HG03565 (cell line): ENCODE data around the gene RRM1.
A peak's percentile ranks its signal among the peaks of the same experiment; 100 is the strongest.
"Not testable (repeated sequence)": the region's sequence is repeated elsewhere in the genome, so short reads cannot be mapped to it uniquely, and the experiment has no call there.

Experiments used
- ATAC-seq: cut with Tn5 transposase; IDR thresholded peaks from one replicate; pipeline ENCODE4 v1.9.1; 2021; ENCODE audit warnings: mild to moderate bottlenecking, moderate library complexity; ENCODE audit not compliant: unreplicated experiment

The RRM1 gene

DNA sequence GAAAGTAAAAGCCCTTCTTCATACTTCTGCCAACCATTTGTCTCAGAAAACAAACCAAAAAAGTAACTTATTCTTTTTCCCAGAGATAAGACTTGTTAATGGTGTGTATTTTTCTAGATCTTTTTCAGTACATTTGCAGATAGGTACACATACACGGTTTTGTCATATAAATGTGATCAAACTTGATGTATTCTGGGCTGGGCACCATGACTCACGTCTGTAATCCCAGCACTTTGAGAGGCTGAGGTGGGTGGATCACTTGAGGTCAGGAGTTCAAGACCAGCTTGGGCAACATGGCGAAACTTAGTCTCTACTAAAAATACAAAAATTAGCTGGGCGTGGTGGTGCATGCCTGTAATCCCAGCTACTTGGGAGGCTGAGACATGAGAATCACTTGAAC, 35.6 kb downstream of the RRM1 start:
- ATAC-seq: not testable (repeated sequence)

DNA sequence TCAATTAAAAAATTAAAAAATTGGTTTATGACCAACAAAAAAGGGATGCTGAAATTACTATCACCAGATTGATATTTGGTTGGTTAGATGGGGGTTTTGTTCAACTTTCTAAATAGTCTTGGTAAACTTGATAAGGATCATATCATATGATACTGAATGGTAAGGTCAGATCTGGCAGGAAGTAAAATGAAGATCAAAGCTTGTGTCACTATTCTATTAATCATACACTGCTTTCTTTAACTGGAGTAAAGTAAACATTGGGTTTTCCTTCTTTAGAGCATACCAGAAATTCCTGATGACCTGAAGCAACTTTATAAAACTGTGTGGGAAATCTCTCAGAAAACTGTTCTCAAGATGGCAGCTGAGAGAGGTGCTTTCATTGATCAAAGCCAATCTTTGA, 40.2 kb downstream of the RRM1 start:
- no peak for ATAC-seq

- no peak for ATAC-seq
Measured at GRCh38 chr11:4138497-4138896, 43.9 kb downstream of the RRM1 start.

DNA sequence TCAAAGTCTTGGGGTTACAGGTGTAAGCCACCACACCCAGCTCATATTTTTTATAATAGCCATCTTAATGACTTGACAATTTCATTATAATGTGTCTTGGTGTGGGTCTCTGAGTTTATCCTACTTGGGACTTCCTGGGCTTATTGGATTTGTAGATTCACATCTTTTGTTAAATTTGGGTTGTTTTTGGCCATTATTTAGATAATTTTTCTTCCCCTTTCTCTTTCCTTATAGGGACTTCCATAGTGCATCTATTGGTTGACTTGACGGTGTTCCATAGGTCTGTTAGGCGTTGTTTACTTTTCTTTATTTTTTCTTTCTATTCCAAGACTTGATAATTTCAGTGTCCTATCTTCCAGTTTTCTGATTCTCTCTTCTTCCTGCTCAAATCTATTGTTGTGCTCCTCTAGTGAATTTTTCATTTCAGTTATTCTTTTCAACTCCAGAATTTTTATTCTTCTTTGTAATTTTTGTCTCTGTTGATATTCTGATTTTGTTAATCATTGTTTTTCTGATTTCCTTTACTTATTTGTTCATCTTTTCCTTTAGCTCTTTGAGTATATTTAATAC, 45.6 kb downstream of the RRM1 start:
- no peak for ATAC-seq

- no peak for ATAC-seq
Measured at GRCh38 chr11:4146070-4146771, 51.6 kb downstream of the RRM1 start.

- ATAC-seq: no peak
Measured at GRCh38 chr11:4146772-4147098, 52.1 kb downstream of the RRM1 start.

GRCh38 chr11:4154503-4154902, 59.9 kb downstream of the RRM1 start:
- ATAC-seq: no peak

GRCh38 chr11:4156571-4156970, 62.0 kb downstream of the RRM1 start:
- no peak for ATAC-seq

GRCh38 chr11:4158818-4159217, 64.2 kb downstream of the RRM1 start:
- ATAC-seq: not testable (repeated sequence)

DNA sequence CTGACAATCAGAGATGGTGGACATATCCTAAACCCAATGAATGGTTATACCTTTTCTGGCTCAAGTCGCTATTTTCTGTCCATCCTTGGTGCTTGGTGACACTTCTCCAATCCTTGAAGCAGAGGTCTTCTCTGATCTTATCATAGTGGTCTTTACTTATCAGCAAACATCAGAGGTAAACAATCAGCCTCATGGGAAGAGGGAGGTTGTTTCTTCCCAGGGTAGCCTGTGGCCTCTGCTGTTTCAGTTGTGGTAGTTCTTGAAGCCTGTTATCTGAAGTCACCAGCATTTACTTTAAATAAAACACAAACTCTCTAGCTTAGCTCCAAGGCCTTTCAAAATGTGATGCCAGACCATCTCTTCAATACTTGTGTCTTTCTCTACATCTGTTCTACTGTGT, 66.7 kb downstream of the RRM1 start:
- ATAC-seq: no peak

DNA sequence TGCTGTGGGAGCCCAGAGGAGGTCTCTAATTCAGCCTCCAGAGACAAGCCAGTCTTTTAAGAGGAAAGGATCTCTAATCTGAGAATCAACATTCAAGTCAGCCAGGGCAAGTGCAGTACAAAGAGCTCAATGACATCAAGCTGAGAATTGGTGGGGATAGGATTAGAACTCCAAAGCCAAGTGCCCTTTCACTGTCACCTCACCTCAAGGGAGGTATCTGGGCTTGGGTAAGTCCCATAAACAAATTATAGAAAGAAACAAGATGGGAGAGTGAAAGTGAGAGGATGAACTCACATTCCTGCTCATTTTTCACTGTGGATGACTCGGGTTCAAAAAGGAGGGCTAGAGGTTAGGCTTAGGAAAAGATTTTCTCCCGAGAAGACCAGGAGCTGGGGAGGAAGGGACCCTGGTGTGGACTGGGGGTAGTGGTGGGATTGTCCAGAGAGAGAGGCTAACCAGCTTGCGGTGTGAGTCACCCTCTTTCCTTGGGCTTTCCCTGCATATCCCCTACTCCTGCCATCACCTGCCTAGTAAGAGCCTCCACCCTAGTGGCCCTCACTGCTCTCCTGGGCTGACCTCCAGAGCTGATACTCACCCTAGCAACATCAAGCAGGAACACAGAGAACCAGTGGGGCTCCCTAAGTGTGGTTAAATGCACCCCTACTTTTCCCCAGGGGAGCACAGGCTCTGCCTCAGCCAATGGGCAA, 70.4 kb downstream of the RRM1 start:
- ATAC-seq: no peak

DNA sequence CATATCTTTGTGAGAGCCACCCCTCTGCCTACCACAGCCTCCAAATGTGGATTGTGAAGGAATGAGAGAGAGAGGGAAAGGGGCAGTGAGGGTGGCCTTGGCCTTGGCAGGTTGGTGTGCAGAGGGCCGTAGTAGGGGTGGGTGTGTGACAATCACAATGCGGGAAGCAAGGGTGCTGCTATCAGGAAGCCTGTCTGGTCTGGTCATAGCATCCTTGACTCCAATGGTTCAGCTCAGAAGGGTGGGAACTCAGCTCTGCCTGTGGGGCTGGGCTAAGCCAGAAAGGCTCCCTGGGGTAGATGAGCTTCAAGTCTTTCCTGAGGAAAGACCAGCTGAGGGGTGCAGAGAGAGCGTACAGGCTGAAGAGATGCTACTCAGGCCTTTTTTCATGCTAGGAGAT, 72.7 kb downstream of the RRM1 start:
- ATAC-seq: no peak

DNA sequence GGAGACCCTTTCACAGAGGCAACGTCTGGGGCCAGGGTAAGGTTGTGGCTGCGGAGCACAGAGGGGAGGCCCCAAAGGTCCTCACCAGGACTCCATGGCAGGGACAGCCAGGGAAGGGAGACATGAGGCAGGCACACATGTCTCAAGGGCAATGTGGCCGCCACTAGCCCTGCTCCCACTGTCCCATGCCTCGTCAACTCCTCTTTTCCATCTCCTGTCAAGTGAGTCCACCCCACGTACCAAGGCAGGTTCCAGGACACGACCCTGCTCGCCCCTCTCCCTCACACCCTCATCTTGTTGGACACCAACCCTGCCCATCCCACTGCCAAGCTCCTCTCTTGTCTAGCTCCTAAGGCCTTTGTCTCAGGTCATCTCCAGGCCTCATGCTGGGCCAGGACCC, 73.2 kb downstream of the RRM1 start:
- ATAC-seq: no peak

GRCh38 chr11:4175620-4176350, 81.2 kb downstream of the RRM1 start:
- ATAC-seq: not testable (repeated sequence)

GRCh38 chr11:4178813-4179662, 84.4 kb downstream of the RRM1 start:
- ATAC-seq: no peak

- ATAC-seq: no peak
Measured at GRCh38 chr11:4180441-4181183, 86.0 kb downstream of the RRM1 start.

DNA sequence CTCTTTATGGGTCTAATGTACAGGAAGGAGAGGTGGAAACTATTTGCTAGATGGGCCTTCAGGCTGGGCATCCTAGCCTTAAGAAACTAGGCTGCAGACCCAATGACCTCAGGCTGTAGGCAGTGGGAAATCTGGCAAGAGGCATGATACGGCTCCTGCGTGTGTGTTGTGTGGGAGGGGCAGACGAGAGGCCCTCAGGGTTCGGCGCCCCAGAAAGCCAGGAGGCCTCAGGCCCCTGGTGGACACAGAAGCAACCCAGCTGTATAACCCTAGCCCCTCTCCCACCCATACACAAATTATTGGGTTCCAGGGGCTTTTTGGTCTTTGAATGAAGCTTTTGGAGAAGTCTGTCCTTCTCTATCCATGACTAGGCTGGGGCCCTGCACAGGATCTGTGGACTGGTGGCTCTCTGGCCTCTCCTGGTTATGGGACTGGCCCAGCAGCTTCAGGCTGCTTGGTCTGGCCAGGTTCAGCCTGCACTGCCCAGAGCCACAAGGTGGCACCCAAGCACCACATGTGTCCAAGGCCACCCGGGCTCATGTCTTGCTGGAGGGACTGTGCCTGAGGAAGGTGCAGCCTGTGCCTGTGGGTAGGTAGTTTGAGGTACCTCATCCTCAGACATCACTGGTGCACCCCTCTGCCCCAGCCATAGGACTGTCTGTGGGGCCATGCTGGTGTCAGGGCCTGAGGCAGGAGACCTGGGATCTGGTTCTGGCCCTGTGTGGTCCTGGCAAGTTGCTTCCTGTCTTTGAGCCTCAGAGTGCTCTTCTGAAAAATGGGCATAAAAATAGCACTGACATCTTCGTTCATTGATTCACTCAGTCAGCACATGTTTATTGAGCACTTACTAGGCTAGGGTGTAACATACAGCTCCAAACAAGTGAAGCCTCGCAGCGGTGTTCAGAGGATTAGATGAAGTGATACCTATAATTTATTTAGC, 87.5 kb downstream of the RRM1 start:
- peak; percentile 84 for ATAC-seq

- no peak for ATAC-seq
Measured at GRCh38 chr11:4183410-4184057, 88.9 kb downstream of the RRM1 start.
